ENCODE results near the gene STK35. TPM values are rescaled to one million over a fixed set of nuclear protein-coding genes. Genes with fewer than 3 reads are reported as not detected.

Gene STK35
- total and polyA plus RNA-seq, 2 of the 13 experiments (the other 11 are each of a cell fraction or from before 2014, with no cell fraction given), result 27.4 to 29.8 TPM

GRCh38 chr20:2142649-2143048, 41.0 kb downstream of the STK35 start (continued):
- TF ChIP-seq ARID5B (CRISPR knock-in tag; IDR thresholded peaks at IDR 0.05) (no peak), PAF1 (CRISPR knock-in tag; IDR thresholded peaks at IDR 0.05) (peak; percentile 68; the same call in 1 of the 2 replicates), MYNN (CRISPR knock-in tag; IDR thresholded peaks at IDR 0.05; ENCODE audit: low read depth) (no peak), ZNF607 (CRISPR knock-in tag; IDR thresholded peaks at IDR 0.05; ENCODE audit: borderline replicate concordance) (no peak), HIVEP1 (CRISPR knock-in tag; IDR thresholded peaks at IDR 0.05) (no peak), PLRG1 (conservative IDR thresholded peaks at IDR 0.05) (no peak), ZNF7 (CRISPR knock-in tag; IDR thresholded peaks at IDR 0.05) (no peak)

GRCh38 chr20:2143594-2143993, 42.0 kb downstream of the STK35 start:
- H3K4me1 ChIP-seq (ENCODE audit: insufficient read depth, low read length), result no peaks in the 10 kb centered on the region
- H3K4me3 ChIP-seq (replicated peaks in 1 of 3; ENCODE audit: insufficient read depth in 1 of 3, low read depth in 2 of 3, low read length in 3 of 3), result no peak overlapping the region
- DNase-seq (ENCODE audit: low spot score) (no peak), ATAC-seq (no peak), FAIRE-seq (no peak)
- H3K9me3 ChIP-seq (ENCODE audit: low read length), result no peaks in the 10 kb centered on the region
- no peak overlapping the region for H2AFZ ChIP-seq (ENCODE audit: low read length)
- H3K27me3 ChIP-seq (ENCODE audit: control insufficient read depth in 1 of 2, insufficient read depth in 2 of 2, low read length in 2 of 2), result no peaks in the 10 kb centered on the region
- H4K20me1 ChIP-seq (ENCODE audit: insufficient read depth, low read length), result peaks cover 11% of the 10 kb centered on the region
- no TSS peak for BruUV-seq (replicated peaks)
- in situ Hi-C loops (cut with HindIII; ENCODE audit: extremely low pct_ligation_motif_present, low pct_unique_long_range_greater_than_20kb) (no loop called here), intact Hi-C loops (cut with micrococcal nuclease; ENCODE audit: unreplicated experiment) (no loop called here)
- 98% methylated on average over 10 of the region's 10 CpGs for WGBS (ENCODE audit: low lambda C conversion rate)
- H3K9ac ChIP-seq (ENCODE audit: insufficient read depth, low read depth, low read length), result no peak overlapping the region
- H3K4me2 ChIP-seq (ENCODE audit: low read depth, low read length), result no peak overlapping the region
- peaks cover 44 to 91% of the 10 kb centered on the region in 2 experiments for H3K36me3 ChIP-seq (replicated peaks in 1 of 2; ENCODE audit: control insufficient read depth in 1 of 2, insufficient read depth in 2 of 2, low read length in 2 of 2)
- peaks cover 11% of the 10 kb centered on the region for H3K79me2 ChIP-seq (ENCODE audit: insufficient read depth, low read length)
- no peak overlapping the region for H3K27ac ChIP-seq (ENCODE audit: extremely low read length, insufficient read depth, low read length)
- TF ChIP-seq U2AF1 (optimal IDR thresholded peaks at IDR 0.05; ENCODE audit: low read depth, low read length) (peak; percentile 57), ZNF136 (CRISPR knock-in tag; IDR thresholded peaks at IDR 0.05; ENCODE audit: low read depth) (no peak), REL (CRISPR knock-in tag; conservative IDR thresholded peaks at IDR 0.05) (no peak), TBL1XR1 (IDR thresholded peaks at IDR 0.05; ENCODE audit: borderline replicate concordance, low read length, partially characterized antibody) (no peak), U2AF2 (IDR thresholded peaks at IDR 0.05; ENCODE audit: low read depth, low read length) (peak; percentile 72; the same call in 1 of the 2 replicates), ZFX (CRISPR knock-in tag; IDR thresholded peaks at IDR 0.05; ENCODE audit: low read depth) (no peak), CREM (IDR thresholded peaks at IDR 0.05) (no peak), CREM (CRISPR knock-in tag; IDR thresholded peaks at IDR 0.05) (no peak), ATF3 (CRISPR knock-in tag; IDR thresholded peaks at IDR 0.05) (no peak), ZBTB8A (CRISPR knock-in tag; IDR thresholded peaks at IDR 0.05; ENCODE audit: borderline replicate concordance, low read depth) (no peak)
- ChIA-PET POLR2A (no interaction called here), CTCF (ENCODE audit: low intra/inter-chr PET ratio, low total read pairs) (no interaction called here)

All from HepG2 (cell line).